HG03342 (cell line): ENCODE data around the gene HBD.
A peak's percentile ranks its signal among the peaks of the same experiment; 100 is the strongest.

Experiments used
- ATAC-seq: cut with Tn5 transposase; IDR thresholded peaks from one replicate; pipeline ENCODE4 v1.9.1; 2021; ENCODE audit warnings: mild to moderate bottlenecking, moderate library complexity; ENCODE audit not compliant: unreplicated experiment

Gene HBD

DNA sequence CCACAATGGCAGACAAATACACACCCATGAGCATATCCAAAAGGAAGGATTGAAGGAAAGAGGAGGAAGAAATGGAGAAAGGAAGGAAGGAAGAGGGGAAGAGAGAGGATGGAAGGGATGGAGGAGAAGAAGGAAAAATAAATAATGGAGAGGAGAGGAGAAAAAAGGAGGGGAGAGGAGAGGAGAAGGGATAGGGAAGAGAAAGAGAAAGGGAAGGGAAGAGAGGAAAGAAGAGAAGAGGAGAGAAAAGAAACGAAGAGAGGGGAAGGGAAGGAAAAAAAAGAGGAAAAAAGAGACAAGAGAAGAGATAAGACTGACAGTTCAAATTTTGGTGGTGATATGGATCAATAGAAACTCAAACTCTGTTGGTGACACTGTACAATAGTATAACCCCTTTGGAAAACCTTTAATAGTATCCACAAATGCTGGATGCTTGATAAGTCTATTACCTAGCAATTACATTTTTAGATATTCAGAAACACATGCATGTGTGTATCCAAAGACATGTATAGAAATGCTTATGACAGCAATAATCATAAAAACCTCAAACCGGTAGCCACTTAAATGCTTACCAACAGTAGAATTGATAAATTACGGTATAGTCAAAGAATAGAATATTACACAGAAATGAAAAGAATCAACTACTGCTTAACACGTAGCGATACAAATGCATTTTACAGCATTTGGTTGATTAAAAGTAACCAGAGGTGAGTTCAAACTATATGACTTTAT lies 1.2 kb upstream of the HBD start:
- no peak for ATAC-seq

DNA sequence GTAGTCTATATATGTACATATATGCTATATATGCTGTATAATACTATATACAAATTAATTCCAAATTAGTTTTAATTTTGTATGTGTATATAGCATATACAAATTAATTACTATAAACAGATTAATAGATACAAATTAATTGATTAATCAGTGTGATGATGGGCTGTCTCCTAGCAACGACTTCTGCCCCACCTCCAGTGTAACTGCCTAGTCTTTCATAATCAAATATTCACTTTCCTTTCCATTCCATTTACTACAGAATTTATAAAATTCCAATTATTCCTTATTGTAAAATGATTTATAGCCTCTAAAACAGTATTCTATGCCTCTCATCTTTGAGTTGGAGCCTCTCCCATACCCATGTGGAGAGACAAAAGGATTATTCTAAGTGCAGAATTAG lies 976 bp downstream of the HBD start:
- ATAC-seq, result no peak

DNA sequence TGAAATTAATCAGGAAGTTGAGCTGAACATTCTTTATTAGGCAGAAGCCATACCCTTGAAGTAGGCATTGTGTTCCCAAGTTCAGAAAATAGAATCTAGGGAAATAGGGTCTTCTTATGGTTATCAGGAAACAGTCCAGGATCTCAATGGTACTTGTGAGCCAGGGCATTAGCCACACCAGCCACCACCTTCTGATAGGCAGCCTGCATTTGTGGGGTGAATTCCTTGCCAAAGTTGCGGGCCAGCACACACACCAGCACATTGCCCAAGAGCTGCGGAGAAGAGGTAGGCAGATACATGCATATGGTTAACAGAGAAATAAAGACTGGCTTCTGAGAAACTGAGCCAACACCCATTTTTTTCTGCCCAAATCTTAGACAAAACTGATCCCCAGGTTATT lies 1.5 kb downstream of the HBD start:
- ATAC-seq, result no peak

DNA sequence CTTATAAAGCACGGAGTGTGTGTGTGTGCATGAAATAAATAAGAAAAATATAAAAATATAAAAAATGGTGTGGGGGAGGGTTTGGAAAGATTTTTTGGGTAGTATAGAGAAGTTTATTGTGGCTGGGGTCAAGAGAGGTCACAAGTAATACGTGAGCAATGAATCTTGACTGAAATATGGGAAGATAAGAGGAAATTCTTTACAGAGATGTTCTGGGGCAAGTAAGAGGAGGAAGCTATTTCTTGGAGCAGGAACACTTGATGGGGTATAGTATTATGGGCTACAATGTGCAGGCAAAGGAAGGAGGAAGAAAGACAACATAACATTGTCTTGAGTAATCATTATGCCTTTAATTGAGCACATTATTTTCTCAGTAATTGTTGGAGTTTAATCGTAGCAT lies 2.1 kb downstream of the HBD start:
- ATAC-seq, result no peak

GRCh38 chr11:5231111-5231510 lies 3.2 kb downstream of the HBD start:
- no peak for ATAC-seq

GRCh38 chr11:5230266-5230665 lies 4.0 kb downstream of the HBD start:
- no peak for ATAC-seq

DNA sequence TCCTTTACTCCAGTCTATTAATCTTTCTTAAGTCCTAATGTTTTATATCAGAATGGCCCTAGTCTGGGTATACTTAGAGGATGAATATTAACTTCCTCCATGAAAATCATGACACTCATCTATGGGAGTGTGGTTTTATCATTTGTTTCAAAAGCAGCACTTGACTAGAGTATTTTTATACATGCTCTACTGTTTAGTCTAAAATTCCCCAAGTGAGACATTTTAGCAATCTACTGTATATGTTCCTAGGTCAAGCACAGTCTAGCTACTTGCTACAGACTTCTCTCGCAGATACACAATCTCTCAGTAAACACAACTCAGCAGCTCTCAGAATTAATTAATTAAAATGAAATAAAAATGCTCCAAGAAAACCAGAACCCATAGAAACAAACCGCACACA lies 4.5 kb downstream of the HBD start:
- no peak for ATAC-seq

GRCh38 chr11:5229356-5229755 lies 4.9 kb downstream of the HBD start:
- ATAC-seq, result no peak

- ATAC-seq, result no peak
Measured at GRCh38 chr11:5228124-5228523, 6.2 kb downstream of the HBD start.

DNA sequence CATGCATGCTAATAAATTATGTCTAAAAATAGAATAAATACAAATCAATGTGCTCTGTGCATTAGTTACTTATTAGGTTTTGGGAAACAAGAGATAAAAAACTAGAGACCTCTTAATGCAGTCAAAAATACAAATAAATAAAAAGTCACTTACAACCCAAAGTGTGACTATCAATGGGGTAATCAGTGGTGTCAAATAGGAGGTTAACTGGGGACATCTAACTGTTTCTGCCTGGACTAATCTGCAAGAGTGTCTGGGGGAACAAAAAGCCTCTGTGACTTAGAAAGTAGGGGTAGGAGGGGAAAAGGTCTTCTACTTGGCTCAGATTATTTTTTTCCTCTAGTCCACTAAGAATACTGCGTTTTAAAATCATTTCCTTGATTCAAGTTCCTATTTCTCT lies 6.6 kb downstream of the HBD start:
- ATAC-seq, result no peak

GRCh38 chr11:5226732-5227310 lies 7.5 kb downstream of the HBD start, which contains the start of gene HBB:
Gene HBB, minus strand, starts transcription at chr11:5227071. Its CDS starts 50 bp downstream, at chr11:5227021.
- ATAC-seq, result no peak

- no peak for ATAC-seq
Measured at GRCh38 chr11:5225480-5225871, 8.8 kb downstream of the HBD start.

- no peak for ATAC-seq
Measured at GRCh38 chr11:5224538-5225479, 9.5 kb downstream of the HBD start.

GRCh38 chr11:5223686-5224085 lies 10.6 kb downstream of the HBD start:
- no peak for ATAC-seq

GRCh38 chr11:5223146-5223545 lies 11.1 kb downstream of the HBD start:
- ATAC-seq, result no peak

- no peak for ATAC-seq
Measured at GRCh38 chr11:5210376-5210885, 23.9 kb downstream of the HBD start.

DNA sequence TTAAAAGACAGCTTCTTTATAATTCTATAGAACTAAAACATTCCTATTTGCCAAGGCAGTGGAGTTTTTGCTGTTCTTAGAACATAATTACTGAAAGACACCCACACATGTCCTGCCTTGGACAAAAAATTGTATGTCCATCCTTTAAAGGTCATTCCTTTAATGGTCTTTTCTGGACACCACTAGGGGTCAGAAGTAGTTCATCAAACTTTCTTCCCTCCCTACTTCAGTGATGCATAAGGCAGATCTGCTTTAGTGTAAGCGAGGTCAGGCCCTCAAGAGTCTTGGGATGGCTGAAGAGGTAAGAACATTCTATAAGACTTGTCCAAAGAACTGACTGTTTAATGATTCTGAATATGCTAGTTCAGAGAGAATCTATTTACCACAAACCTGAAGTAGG lies 29.5 kb downstream of the HBD start:
- peak; percentile 66 for ATAC-seq

DNA sequence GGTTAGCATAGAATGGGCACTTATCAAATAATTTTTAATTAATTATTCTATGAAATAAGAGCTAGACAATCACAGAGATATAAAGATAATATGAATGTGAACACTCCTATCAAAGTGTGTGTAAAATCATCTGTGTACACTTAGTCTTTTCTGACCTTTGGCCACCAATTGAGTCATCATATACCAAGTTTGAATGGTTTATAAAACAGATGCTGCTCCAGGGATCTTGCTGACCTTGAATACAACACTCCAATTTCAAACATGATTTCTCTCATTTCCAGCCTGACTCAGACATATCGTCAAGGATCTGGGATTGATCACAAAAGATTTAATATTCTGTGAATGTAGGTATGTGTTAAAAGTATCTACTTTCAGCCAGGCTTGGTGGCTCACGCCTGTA lies 30.9 kb downstream of the HBD start:
- ATAC-seq, result no peak

- no peak for ATAC-seq
Measured at GRCh38 chr11:5200582-5200981, 33.7 kb downstream of the HBD start, which contains the start of gene OR51V1. Gene OR51V1, minus strand, starts transcription at chr11:5200682. Its CDS starts 0 bp downstream, at chr11:5200682.

GRCh38 chr11:5198285-5198684 lies 36.0 kb downstream of the HBD start:
- ATAC-seq, result no peak

DNA sequence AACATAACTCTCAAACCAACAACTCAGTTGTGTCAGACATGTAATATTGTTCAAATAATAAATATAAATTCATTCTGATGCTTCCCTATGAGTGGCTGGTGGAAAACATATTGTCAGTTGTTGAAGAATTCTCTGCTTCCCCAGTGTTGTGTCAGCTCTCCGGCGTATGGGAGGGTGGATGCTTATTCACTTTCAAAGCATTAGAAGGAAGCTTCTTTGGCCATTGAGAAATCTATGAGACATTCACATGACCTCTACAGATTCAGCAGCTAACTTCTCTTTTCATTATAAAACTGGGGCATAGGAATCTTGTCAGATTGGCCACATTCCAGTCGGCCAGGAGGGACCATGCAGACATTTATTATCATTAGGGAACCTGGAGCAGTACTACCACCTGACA lies 36.7 kb downstream of the HBD start:
- no peak for ATAC-seq
